ENCODE measurements around the gene ATAD3C.

GRCh38 chr1:1441002-1441888 lies 8.2 kb upstream of the ATAD3C start:
- peak; percentile 49 for TF ChIP-seq CTCF (IDR thresholded peaks at IDR 0.05; ENCODE audit: insufficient read depth, low read depth, low read length)
- TF ChIP-seq EZH2 (IDR thresholded peaks at IDR 0.05; ENCODE audit: insufficient read depth, low read length), result no peak
